HEK293 (cell line): ENCODE results near the gene DENND5A.

Source experiments
- CTCF ChIA-PET: fragments of 350-600 bp; formaldehyde crosslinking; extraction: SDS; loops from one replicate; lab custom pipeline; 2021; ENCODE audit warnings: antibody characterized with exemption; lab: Yijun Ruan, JAX
- POLR2A ChIA-PET: fragments of 300-600 bp; formaldehyde crosslinking; extraction: SDS; loops from one replicate; lab custom pipeline; 2020; ENCODE audit warnings: antibody characterized with exemption, inconsistent platforms; lab: Yijun Ruan, JAX
- H3K27ac ChIP-seq: fragments of 200-500 bp; sonication (Bioruptor generic); 2 replicates; pipeline ENCODE4 v1.5.1; 2014; ENCODE audit warnings: low read depth, low read length, control low read depth, inconsistent platforms; ENCODE audit errors: extremely low read depth
- H3K36me3 ChIP-seq, 2 experiments: fragments of 200-500 bp in 1 of 2; sonication (Bioruptor generic) in 1 of 2; 1 replicate in 1 of 2; 2 replicates in 1 of 2; pipeline ENCODE4 v1.5.1; 2014 to 2017; ENCODE audit warnings: inconsistent platforms in 2 of 2, low read length in 2 of 2; ENCODE audit not compliant: control insufficient read depth in 2 of 2, insufficient read depth in 1 of 2
- H3K4me1 ChIP-seq: fragments of 200-500 bp; sonication (Bioruptor generic); 2 replicates; pipeline ENCODE4 v1.5.1; 2014; ENCODE audit warnings: mild to moderate bottlenecking, low read length, inconsistent platforms; ENCODE audit not compliant: control insufficient read depth, insufficient read depth
- H3K4me3 ChIP-seq: 2 replicates; pipeline ENCODE4 v1.5.1; 2011; ENCODE audit warnings: low read depth, mild to moderate bottlenecking, control low read depth, low read length, moderate library complexity
- H3K9me3 ChIP-seq: fragments of 200-500 bp; sonication (Bioruptor generic); 2 replicates; pipeline ENCODE4 v1.5.1; 2014; ENCODE audit warnings: low read depth, low read length, inconsistent platforms; ENCODE audit not compliant: control insufficient read depth, insufficient read depth
- BCL11A ChIP-seq: fragments of 450-650 bp; formaldehyde crosslinking; IDR thresholded peaks from 2 replicates; pipeline ENCODE4 v1.5.1; 2016; ENCODE audit warnings: low read depth, missing biosample characterization, missing genetic modification characterization
- FEZF1 ChIP-seq: fragments of 450-650 bp; formaldehyde crosslinking; IDR thresholded peaks from 2 replicates; pipeline ENCODE4 v1.5.1; 2016; ENCODE audit warnings: missing biosample characterization, missing genetic modification characterization
- GLIS1 ChIP-seq: fragments of 450-650 bp; formaldehyde crosslinking; IDR thresholded peaks from 2 replicates; pipeline ENCODE4 v1.5.1; 2016; ENCODE audit warnings: missing biosample characterization, missing genetic modification characterization
- OSR2 ChIP-seq: fragments of 450-650 bp; formaldehyde crosslinking; IDR thresholded peaks from 2 replicates; pipeline ENCODE4 v1.5.1; 2016; ENCODE audit warnings: missing biosample characterization, missing genetic modification characterization
- ZFHX2 ChIP-seq: fragments of 450-650 bp; formaldehyde crosslinking; conservative IDR thresholded peaks from 2 replicates; pipeline ENCODE4 v1.5.1; 2016; ENCODE audit warnings: missing biosample characterization, missing genetic modification characterization
- ZFP69B ChIP-seq: fragments of 450-650 bp; formaldehyde crosslinking; IDR thresholded peaks from 2 replicates; pipeline ENCODE4 v1.5.1; 2016; ENCODE audit warnings: missing biosample characterization, missing genetic modification characterization
- ZIC2 ChIP-seq: fragments of 450-650 bp; formaldehyde crosslinking; IDR thresholded peaks from 2 replicates; pipeline ENCODE4 v1.5.1; 2016; ENCODE audit warnings: missing biosample characterization, missing genetic modification characterization
- ZNF10 ChIP-seq: fragments of 450-650 bp; formaldehyde crosslinking; IDR thresholded peaks from 2 replicates; pipeline ENCODE4 v1.5.1; 2017; ENCODE audit warnings: missing biosample characterization, missing genetic modification characterization
- ZNF132 ChIP-seq: fragments of 450-650 bp; formaldehyde crosslinking; IDR thresholded peaks from 2 replicates; pipeline ENCODE4 v1.5.1; 2017; ENCODE audit warnings: missing biosample characterization, missing genetic modification characterization, borderline replicate concordance
- ZNF24 ChIP-seq: fragments of 450-650 bp; formaldehyde crosslinking; IDR thresholded peaks from 2 replicates; pipeline ENCODE4 v1.5.1; 2016; ENCODE audit warnings: missing biosample characterization, missing genetic modification characterization
- ZNF280C ChIP-seq: fragments of 450-650 bp; formaldehyde crosslinking; IDR thresholded peaks from 2 replicates; pipeline ENCODE4 v1.5.1; 2016; ENCODE audit warnings: missing biosample characterization, missing genetic modification characterization
- ZNF398 ChIP-seq: fragments of 450-650 bp; formaldehyde crosslinking; IDR thresholded peaks from 2 replicates; pipeline ENCODE4 v1.5.1; 2017; ENCODE audit warnings: missing biosample characterization, missing genetic modification characterization
- ZNF449 ChIP-seq: fragments of 450-650 bp; formaldehyde crosslinking; IDR thresholded peaks from 2 replicates; pipeline ENCODE4 v1.5.1; 2017; ENCODE audit warnings: missing biosample characterization, mild to moderate bottlenecking, missing genetic modification characterization, moderate library complexity
- ZNF501 ChIP-seq: fragments of 450-650 bp; formaldehyde crosslinking; IDR thresholded peaks from 2 replicates; pipeline ENCODE4 v1.5.1; 2016; ENCODE audit warnings: missing biosample characterization, missing genetic modification characterization
- ZNF600 ChIP-seq: fragments of 450-650 bp; formaldehyde crosslinking; IDR thresholded peaks from 2 replicates; pipeline ENCODE4 v1.5.1; 2016; ENCODE audit warnings: missing biosample characterization, missing genetic modification characterization
- ZNF629 ChIP-seq: fragments of 450-650 bp; formaldehyde crosslinking; IDR thresholded peaks from 2 replicates; pipeline ENCODE4 v1.5.1; 2017; ENCODE audit warnings: missing biosample characterization, missing genetic modification characterization
- ZNF843 ChIP-seq: fragments of 450-650 bp; formaldehyde crosslinking; IDR thresholded peaks from 2 replicates; pipeline ENCODE4 v1.5.1; 2016; ENCODE audit warnings: missing biosample characterization, missing genetic modification characterization
- ZXDB ChIP-seq: fragments of 450-650 bp; formaldehyde crosslinking; IDR thresholded peaks from 2 replicates; pipeline ENCODE4 v1.5.1; 2016; ENCODE audit warnings: missing biosample characterization, missing genetic modification characterization
- TF ChIP-seq, protein P1 (sequence below): fragments of 450-650 bp; formaldehyde crosslinking; IDR thresholded peaks from 2 replicates; pipeline ENCODE4 v1.5.1; 2016; ENCODE audit warnings: missing biosample characterization, missing genetic modification characterization
- TF ChIP-seq, protein P2 (sequence below): IDR thresholded peaks from 2 replicates; pipeline ENCODE4 v1.6.1; 2011; ENCODE audit warnings: mild to moderate bottlenecking, low read depth, low read length, borderline replicate concordance
- TF ChIP-seq, protein P3 (sequence below): fragments of 450-650 bp; formaldehyde crosslinking; IDR thresholded peaks from 2 replicates; pipeline ENCODE4 v1.5.1; 2016; ENCODE audit warnings: missing biosample characterization, missing genetic modification characterization
- TF ChIP-seq, protein P4 (sequence below): fragments of 450-650 bp; formaldehyde crosslinking; IDR thresholded peaks from 2 replicates; pipeline ENCODE4 v1.5.1; 2016; ENCODE audit warnings: missing biosample characterization, missing genetic modification characterization

DENND5A gene

DNA sequence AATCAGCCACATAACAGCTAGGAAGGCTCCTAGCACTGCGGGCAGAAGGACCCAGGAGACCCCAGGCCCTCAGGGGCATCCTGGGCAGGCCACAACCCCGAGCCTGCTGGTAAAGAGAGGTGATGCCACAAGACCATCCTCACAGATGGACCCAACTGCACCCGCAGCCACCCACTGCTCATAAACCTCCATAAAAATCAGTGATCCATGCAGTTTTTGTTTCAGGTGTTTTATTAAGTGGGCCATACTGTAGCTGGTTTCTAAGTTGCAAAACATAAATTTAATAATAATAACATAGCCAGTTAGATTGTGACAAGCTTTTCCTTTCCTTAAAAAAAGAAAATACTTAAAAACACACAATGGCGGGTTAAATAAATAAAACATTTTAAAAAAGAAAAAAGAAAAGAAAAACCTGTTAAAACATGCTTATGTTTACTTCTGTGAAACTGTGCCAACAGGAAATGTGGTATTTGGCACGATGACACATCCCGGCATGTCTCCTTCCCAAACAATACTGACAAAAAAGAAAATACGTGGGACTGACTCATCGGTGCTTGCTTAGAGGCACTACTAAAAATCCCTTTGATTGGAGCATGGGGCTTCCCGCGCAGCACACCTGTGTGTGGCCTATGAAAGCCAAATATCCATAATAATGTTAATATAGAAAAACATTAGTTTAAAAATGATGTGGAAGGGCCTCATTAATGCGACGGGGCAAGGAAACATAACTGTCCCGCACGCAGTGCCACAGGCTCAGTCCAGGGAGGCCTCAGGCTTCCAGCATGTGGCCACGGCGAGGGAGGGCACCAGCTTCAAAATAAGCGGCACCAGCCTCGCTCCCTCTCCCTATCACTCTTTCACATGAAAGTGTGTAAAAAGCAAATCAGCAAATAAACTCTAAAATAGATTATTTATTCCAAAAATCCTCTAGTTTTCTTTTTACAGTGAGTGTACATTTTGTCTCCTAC is 126.3 kb downstream of the DENND5A start:
- POLR2A ChIA-PET = interaction anchor here (0.6 kb wide), 1 partner anchor 31 kb away, joined by 4 read pairs; no protein-coding TSS in a partner anchor
- H3K27ac ChIP-seq = peak overlapping the region; percentile 66
- TF ChIP-seq BCL11A (0 out of 2 replicates have a peak, but pooled peaks have one; percentile 34), ZNF280C (no peak), ZNF600 (tag by site-specific recombination) (peak; percentile 36; the same call in 1 of the 2 replicates), ZNF629 (peak; percentile 71; the same call in 1 of the 2 replicates), FEZF1 (tag by site-specific recombination) (peak; percentile 68), ZNF843 (tag by site-specific recombination) (peak; percentile 61; the same call in 1 of the 2 replicates), ZNF10 (tag by site-specific recombination) (0 out of 2 replicates have a peak, but pooled peaks have one; percentile 39), ZFHX2 (tag by site-specific recombination) (peak; percentile 30; the same call in 1 of the 2 replicates), GLIS1 (tag by site-specific recombination) (peak; percentile 25; the same call in 1 of the 2 replicates), ZNF24 (peak; percentile 64; the same call in 1 of the 2 replicates), ZNF398 (tag by site-specific recombination) (0 out of 2 replicates have a peak, but pooled peaks have one; percentile 16), ZIC2 (tag by site-specific recombination) (peak; percentile 50; the same call in 1 of the 2 replicates), ZXDB (tag by site-specific recombination) (0 out of 2 replicates have a peak, but pooled peaks have one; percentile 35), OSR2 (tag by site-specific recombination) (peak; percentile 78; the same call in 1 of the 2 replicates), ZFP69B (peak; percentile 82), ZNF449 (tag by site-specific recombination) (peak; percentile 32; the same call in 1 of the 2 replicates), ZNF501 (tag by site-specific recombination) (no peak), ZNF132 (tag by site-specific recombination) (no peak)
- TF ChIP-seq, protein P1, sequence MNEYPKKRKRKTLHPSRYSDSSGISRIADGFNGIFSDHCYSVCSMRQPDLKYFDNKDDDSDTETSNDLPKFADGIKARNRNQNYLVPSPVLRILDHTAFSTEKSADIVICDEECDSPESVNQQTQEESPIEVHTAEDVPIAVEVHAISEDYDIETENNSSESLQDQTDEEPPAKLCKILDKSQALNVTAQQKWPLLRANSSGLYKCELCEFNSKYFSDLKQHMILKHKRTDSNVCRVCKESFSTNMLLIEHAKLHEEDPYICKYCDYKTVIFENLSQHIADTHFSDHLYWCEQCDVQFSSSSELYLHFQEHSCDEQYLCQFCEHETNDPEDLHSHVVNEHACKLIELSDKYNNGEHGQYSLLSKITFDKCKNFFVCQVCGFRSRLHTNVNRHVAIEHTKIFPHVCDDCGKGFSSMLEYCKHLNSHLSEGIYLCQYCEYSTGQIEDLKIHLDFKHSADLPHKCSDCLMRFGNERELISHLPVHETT (tag by site-specific recombination) = 0 out of 2 replicates have a peak, but pooled peaks have one; percentile 51
- TF ChIP-seq, protein P2, sequence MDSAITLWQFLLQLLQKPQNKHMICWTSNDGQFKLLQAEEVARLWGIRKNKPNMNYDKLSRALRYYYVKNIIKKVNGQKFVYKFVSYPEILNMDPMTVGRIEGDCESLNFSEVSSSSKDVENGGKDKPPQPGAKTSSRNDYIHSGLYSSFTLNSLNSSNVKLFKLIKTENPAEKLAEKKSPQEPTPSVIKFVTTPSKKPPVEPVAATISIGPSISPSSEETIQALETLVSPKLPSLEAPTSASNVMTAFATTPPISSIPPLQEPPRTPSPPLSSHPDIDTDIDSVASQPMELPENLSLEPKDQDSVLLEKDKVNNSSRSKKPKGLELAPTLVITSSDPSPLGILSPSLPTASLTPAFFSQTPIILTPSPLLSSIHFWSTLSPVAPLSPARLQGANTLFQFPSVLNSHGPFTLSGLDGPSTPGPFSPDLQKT = no peak
- TF ChIP-seq, protein P3, sequence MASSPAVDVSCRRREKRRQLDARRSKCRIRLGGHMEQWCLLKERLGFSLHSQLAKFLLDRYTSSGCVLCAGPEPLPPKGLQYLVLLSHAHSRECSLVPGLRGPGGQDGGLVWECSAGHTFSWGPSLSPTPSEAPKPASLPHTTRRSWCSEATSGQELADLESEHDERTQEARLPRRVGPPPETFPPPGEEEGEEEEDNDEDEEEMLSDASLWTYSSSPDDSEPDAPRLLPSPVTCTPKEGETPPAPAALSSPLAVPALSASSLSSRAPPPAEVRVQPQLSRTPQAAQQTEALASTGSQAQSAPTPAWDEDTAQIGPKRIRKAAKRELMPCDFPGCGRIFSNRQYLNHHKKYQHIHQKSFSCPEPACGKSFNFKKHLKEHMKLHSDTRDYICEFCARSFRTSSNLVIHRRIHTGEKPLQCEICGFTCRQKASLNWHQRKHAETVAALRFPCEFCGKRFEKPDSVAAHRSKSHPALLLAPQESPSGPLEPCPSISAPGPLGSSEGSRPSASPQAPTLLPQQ (tag by site-specific recombination) = peak; percentile 91
- TF ChIP-seq, protein P4, sequence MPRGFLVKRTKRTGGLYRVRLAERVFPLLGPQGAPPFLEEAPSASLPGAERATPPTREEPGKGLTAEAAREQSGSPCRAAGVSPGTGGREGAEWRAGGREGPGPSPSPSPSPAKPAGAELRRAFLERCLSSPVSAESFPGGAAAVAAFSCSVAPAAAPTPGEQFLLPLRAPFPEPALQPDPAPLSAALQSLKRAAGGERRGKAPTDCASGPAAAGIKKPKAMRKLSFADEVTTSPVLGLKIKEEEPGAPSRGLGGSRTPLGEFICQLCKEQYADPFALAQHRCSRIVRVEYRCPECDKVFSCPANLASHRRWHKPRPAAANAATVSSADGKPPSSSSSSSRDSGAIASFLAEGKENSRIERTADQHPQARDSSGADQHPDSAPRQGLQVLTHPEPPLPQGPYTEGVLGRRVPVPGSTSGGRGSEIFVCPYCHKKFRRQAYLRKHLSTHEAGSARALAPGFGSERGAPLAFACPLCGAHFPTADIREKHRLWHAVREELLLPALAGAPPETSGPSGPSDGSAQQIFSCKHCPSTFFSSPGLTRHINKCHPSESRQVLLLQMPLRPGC = peak; percentile 72; the same call in 1 of the 2 replicates

More for the DNA sequence above, 126.3 kb downstream of the DENND5A start:
- Histone ChIP-seq H3K4me1 (peaks cover 15% of the 10 kb centered on the region), H3K4me3 (no peak overlapping the region), H3K9me3 (no peaks in the 10 kb centered on the region), H3K36me3 (peaks cover 0 to 76% of the 10 kb centered on the region in 2 experiments; a peak in 2 of 3 replicates)
- CTCF ChIA-PET = interaction anchor here (0.6 to 5.2 kb wide), 26 partner anchors 8 to 870 kb away, joined by 3 to 78 read pairs (median 4); no protein-coding TSS in a partner anchor
